Skin epidermis (tissue), 12 donors: Measurements from ENCODE around the gene GAL.

Experiments
- H3K27ac ChIP-seq, 21 experiments: fragments of 200-600 bp; sonication (generic) in 11 of 21; one replicate each; pipeline ENCODE4 v1.5.0; 2020; ENCODE audit warnings: mild to moderate bottlenecking in 3 of 21, inconsistent platforms in 2 of 21, moderate library complexity in 2 of 21
- H3K4me3 ChIP-seq, 7 experiments: fragments of 200-600 bp; sonication (generic) in 2 of 7; one replicate each; pipeline ENCODE4 v1.5.0; 2020; ENCODE audit warnings: inconsistent platforms in 2 of 7, mild to moderate bottlenecking in 2 of 7, moderate library complexity in 1 of 7

GAL gene

DNA sequence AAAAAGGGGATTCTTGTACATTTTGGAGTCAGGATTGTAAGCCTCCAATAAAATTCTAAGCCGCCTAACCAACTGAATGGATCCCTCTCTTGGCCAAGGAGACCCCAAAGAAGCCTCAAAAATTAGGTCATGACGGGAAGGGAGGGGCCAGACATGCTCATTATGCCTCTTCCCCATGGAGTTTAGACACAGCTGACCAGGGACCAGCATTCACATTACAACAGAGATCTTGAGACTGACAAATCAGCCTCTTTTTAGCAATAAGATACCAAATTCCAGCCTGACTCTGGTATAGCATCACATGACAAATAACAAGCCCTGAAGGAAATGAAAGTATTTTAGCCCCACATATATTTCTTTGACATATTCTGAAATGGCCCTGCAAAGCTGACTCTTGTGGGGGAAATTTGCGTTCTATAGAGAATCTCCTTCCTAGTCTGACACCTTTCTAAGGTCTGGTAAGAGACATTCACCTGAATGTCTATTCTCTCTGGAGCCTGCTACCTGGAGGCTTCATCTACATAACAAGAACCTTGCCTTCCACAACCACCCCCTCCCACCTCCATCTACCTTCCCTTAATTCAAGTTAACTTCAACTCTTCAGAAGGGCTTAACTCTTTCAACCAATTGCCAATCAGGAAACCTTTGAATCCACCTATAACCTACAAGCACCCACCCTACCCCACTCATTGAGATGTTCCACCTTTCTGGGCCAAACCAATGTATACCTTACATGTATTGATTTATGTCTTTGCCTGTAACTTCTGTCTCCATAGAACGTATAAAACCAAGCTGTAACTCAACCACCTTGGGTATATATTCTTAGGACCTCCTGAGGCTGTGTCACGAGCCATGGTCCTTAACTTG lies 10.3 kb downstream of the GAL start:
- no peak overlapping the region for H3K4me3 ChIP-seq

DNA sequence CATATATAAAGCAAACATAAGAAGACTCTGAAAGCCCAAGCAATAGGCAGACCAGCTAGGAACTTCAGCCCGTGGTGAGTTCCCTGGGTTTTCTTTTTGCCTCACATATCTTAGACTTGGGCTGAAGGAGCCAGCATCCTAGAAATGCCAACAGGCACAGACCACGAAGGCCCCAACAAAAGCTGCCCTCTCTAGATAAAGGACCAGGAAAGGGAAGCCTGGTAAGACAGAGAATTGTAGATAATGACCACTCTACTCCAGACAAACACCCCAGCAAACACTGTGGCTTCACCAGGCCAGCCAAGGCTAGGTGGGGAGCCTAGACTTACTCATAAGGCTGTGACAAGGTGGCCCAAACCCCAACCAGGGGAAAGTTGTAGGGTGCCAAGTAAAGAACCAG lies 11.2 kb downstream of the GAL start:
- H3K27ac ChIP-seq = no peak overlapping the region
- H3K4me3 ChIP-seq = no peak overlapping the region

More for the DNA sequence above, 10.3 kb downstream of the GAL start:
- no peak overlapping the region for H3K27ac ChIP-seq

DNA sequence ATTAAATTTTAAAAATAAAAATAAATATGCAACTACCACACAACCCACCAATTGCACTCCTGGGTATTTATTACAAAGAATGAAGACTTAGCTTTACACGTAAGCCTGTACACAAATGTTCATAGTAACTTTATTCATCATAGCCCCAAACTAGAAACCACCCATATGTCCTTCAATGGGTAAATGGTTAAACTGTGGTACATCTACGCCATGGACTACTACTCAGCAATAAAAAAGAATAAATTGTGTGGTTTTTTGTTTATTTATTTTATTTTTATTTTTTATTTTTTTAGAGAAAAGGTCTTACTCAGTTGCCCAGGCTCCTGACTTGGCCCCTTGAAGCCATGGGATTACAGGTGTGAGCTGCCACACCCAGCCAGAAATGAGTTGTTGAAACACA lies 14.6 kb downstream of the GAL start:
- Histone ChIP-seq H3K27ac (no peak overlapping the region), H3K4me3 (no peak overlapping the region)

DNA sequence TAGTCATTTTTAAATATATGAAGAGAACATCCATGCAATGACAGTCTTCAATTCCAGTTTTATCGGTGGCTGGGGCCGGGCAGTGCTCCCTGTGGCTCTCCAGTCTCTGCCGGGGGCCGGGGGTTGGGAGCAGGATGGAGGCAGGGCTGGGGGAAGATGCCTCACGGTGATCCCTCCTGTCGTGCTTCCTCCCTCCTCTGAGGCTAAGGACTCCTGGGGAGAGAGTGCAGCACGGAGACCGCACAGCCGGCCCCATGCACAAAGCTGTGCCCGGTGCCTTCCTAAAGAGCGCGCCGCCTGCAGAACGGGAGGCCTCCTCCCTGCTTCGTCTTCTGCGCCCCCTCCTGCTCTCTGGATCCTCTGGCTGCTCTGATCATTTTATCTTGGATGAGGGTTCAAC lies 20.5 kb downstream of the GAL start:
- H3K27ac ChIP-seq = no peak overlapping the region
- no peak overlapping the region for H3K4me3 ChIP-seq

DNA sequence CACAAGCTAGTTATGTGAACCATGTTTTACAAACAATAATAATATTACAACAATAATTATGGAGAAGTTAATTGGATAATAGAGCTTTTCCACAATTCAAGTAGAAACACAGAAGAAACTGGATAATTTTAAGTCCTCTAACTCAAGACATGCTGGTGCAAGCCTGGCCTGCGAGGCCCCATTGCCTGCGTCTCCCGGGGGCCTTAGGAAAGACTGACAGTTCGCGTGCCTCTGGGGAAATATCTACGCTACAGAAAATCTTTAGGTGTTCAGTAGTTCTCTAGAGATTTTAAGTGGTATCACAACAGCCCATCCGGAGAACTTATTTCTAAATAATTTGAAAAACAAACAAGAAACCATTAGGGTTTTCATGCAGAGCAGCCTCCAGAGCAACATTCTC lies 23.2 kb downstream of the GAL start:
- Histone ChIP-seq H3K27ac (no peak overlapping the region), H3K4me3 (no peak overlapping the region)

DNA sequence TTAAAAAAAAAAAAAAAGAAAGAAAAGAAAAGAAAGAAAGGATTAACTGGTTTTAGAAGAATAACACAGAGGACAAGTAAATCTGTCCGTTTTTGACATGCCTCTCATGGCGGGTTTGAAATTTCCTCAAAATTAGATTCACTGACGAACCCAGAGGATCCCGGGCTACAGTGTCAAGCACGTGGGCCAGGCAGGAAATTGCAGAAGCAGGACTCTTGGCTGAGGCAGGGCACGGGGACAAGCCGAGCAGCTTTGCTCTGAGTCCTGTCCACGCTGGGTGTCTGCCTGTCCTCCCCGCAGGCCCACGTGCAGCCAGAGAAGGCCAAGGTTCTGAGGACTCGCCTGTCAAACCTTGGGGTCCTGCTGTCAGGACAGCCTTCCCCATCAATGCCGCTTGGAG lies 24.7 kb downstream of the GAL start:
- Histone ChIP-seq H3K27ac (no peak overlapping the region), H3K4me3 (no peak overlapping the region)

DNA sequence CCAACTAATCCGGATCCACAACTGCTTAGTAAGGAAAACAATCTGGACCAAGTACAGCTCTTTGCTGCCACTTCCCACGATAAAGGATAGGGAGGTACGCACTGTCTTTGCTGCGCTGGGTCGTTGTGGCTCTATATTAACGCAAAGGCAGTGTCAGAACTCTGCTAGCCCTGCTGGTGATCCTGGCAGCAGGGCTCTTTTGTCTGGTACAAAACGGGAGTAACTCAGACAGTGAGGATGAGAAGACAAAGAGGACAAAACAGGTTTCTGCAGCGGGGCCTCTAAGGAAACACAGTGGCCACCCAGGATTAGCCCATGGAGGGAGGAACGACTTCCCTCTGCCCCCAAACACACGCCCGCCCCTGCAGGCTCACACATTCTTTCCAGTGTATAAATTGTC lies 26.1 kb downstream of the GAL start:
- no peak overlapping the region for H3K4me3 ChIP-seq
- no peak overlapping the region for H3K27ac ChIP-seq

DNA sequence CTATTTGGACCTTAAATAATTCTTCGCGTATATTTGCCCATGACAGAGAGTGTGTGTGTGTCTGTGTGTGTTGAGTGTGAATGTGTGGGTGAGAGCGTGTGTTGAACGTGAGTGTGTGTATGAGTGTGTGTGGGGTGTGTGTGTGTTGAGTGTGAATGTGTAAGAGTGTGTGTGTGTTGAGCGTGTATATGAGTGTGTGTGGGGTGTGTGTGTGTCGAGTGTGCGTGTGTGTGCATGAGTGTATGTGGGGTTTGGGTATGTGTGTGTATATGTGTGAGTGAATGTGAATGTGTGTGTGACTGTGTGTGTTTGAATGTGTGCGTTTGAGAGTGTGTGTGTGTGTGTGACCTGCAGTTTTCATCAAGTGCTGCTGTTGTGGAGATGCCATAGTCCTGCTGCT lies 26.8 kb downstream of the GAL start:
- H3K27ac ChIP-seq = no peak overlapping the region
- no peak overlapping the region for H3K4me3 ChIP-seq

DNA sequence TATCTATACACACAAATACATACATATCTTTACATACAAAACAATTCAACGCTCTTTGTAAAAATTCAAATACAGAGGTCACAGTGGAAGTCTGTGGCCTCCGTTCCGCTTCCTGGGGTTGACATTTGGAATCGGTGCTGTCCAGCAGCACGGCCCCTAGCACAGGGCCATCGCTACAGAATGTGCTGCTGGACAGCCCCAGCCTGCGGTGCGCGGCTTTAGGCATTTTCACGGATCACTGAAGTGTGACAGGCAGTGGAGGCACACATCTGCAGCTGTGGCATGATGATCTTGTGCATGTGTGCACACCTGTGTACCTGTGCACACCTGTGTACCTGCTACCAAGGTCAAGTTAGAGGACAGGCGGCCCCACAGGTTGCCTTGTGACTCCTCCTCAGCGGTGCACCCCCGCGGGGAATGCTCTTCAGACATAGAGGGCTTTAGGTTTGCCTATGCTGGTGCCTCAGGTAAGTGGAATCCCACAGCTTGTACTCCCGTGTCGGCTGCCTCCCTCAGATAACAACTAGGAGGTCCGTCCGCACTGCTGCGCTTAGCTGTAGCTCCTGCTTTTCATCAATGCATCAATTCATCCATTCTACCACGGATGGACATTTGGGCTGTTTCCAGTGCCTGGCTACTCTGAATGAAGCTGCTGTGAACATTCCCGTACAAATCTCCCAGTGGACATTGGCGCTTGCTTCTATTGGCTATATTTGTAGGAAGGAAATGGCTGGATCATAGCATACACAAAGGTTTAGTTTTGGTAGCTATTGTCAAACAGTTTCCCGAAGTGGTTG lies 29.9 kb downstream of the GAL start:
- no peak overlapping the region for H3K27ac ChIP-seq

DNA sequence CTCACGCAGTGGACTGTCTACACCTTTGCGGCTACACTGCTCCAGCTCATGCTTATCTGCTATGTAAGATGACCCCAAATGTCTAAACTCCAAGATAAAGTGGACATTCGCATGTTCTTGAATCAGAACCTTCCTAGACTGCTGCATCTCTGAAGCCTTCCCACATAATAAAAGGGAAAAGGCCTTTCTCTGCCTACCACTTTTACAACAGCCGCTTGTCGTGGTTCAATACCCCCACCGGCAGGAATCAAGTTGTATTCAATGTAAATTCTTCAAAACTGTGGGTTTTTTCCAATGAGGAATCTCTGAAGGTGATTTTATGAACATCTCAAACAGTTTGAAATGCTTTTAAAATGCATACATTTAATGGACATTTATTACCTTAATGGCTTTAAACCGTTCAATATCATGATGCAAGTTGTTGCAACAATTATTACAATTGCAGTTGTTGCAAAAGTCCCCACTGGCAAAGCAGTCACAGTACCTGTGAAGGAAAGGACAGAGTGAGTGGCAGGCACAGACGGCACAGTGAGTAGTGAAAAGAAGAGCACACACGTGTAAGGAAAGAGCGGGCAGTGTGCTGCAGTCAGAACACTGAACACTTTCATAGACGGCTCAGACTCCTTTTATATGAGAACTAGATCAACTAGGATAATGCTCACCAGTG lies 31.2 kb downstream of the GAL start:
- Histone ChIP-seq H3K27ac (no peak overlapping the region), H3K4me3 (no peak overlapping the region)

More for the DNA sequence above, 29.9 kb downstream of the GAL start:
- H3K4me3 ChIP-seq = no peak overlapping the region

DNA sequence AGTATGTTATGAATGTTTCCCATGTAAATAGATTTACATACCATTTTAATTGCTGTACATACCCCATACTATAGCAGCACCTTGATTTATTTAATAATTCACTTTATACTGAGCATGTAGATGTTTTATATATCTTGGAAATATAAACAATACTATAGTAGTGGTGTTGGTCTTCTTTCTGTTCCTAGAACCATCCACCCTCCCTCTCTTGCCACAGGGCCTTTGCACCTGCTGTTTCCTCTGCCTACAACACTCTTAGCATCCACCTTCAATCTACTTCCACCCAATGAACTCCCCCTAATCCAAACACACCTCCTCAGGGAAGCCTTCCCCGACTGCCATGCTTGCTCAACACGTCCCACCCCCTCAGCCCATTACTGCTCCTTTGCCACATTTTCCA lies 36.7 kb downstream of the GAL start:
- Histone ChIP-seq H3K27ac (no peak overlapping the region), H3K4me3 (no peak overlapping the region)

DNA sequence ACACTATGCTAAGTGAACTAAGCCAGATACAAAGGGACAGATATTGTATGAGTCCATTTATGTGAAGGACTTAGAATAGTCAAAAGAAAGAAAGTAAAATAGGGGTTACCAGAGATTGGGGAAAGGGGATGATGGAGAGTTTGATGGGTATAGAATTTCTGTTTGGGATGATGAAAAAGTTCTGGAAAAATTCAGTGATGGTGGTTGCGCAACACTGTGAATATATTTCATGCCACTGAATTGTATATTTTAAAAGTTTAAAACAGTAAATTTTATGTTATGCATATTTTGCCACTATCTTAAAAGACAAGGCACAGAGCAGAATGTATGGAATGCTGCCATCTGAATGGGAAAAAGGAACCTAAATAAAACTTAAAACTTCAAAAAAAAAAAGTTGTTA lies 37.8 kb downstream of the GAL start:
- Histone ChIP-seq H3K4me3 (no peak overlapping the region), H3K27ac (no peak overlapping the region)

DNA sequence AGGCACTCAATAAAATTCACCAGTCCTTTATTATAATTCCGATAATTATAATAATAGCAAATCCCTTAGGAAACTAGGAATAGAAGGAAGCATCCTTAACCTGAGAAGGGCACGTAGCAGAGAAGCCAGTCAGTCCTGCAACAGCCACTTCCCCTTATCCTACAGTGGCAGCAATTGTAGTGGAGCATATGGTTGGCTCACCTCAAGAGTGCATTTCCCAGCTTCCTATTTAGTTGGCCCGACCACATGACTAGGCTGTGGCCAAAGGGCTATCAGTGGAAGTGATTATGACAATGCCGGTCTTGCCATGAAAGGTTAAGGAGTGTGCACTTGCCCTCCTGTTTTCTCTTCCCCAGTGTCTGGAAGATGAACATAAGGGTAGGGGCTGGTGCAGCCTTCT lies 39.9 kb downstream of the GAL start:
- no peak overlapping the region for H3K27ac ChIP-seq
- no peak overlapping the region for H3K4me3 ChIP-seq

DNA sequence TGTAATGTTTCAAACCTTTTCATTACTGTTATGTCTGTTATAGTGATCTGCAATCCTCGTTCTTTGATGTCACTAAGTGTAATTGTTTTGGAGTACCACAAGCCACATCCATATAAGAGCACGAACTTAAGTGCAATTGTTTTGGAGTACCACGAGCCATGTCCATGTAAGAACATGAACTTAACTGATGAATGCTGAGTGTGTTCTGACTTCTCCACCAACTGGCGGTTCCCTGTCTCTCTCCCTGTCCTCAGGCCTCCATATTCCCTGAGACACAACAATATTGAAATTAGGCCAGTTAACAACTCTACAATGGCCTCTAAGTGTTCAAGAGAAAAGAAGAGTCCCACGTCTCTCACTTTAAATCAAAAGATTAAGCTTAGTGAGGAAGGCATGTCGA lies 43.4 kb downstream of the GAL start:
- Histone ChIP-seq H3K4me3 (no peak overlapping the region), H3K27ac (no peak overlapping the region)

DNA sequence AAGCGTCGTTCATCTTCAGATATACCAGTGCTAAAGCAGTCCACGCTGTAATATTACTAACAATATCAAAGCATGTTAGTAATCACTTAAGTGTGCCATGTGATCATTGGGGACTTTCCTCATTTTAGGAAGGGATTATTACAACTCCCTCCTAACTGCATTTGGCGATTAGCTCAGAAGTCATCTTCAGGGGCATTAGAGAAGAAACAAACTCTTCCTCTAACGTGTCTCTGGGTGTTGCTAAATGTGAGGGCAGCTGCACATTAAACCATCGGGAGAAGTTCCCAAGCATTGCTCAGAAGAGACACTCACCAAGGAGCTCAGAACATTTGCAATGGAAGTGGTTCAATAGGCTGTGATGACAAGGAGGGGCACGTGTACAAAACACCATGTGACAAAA lies 49.8 kb downstream of the GAL start:
- Histone ChIP-seq H3K4me3 (no peak overlapping the region), H3K27ac (no peak overlapping the region)

DNA sequence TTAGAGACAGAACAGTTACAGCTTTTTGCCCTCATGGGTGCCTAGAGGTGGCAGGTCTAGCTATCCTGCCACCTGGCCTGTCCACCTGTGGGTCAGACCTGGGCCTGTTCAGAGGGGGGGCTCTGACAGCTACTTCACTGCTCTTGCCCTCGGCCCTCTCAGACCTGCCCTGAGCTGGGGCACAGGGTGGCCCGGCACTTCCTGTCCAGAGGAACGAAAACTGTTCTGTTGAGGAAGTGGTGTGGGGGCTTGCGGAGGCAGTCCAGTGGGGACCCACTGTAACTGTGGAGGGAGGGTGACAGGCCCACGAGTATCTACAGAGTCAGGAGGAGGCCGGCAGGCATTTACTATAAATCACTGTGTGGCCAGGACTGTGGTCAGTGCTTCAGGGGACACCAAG lies 50.8 kb downstream of the GAL start:
- no peak overlapping the region for H3K4me3 ChIP-seq
- no peak overlapping the region for H3K27ac ChIP-seq

DNA sequence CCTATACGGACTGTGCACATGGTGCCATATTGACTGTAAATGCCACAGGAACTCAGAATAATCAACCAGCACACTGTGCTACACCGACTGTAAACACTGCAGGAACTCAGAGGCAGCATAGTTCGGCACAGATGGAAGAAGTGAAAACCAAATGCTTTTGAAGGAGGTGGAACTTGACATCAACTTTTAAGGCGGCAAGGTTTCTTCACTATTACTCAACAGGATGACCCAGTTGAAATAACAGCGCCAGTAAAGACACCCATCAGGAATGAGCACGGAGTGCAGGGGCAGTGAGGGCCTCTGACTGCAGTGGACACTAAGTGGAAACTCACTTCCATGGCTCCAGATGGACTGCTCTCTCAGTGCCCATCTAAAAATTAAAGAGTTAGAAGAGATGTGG lies 51.3 kb downstream of the GAL start:
- H3K4me3 ChIP-seq = no peak overlapping the region
- no peak overlapping the region for H3K27ac ChIP-seq
